ENCODE measurements around the gene ARMH1.
"Not testable (repeated sequence)": the region's sequence is repeated elsewhere in the genome, so short reads cannot be mapped to it uniquely, and the experiment has no call there.

ARMH1 gene

GRCh38 chr1:44666719-44667118 lies 7.8 kb upstream of the ARMH1 start:
- DNase-seq (ENCODE audit: low read depth in 2 of 2, low spot score in 1 of 2), result not testable (repeated sequence)

GRCh38 chr1:44670751-44671640 lies 3.5 kb upstream of the ARMH1 start:
- DNase-seq (ENCODE audit: low read depth in 2 of 2, low spot score in 1 of 2), result no peak

- no peak for DNase-seq (ENCODE audit: low read depth in 2 of 2, low spot score in 1 of 2)
Measured at GRCh38 chr1:44672254-44672955, 2.1 kb upstream of the ARMH1 start.

- no peak for DNase-seq (ENCODE audit: low read depth in 2 of 2, low spot score in 1 of 2)
Measured at GRCh38 chr1:44672961-44673674, 1.4 kb upstream of the ARMH1 start.

- no peak for DNase-seq (ENCODE audit: low read depth in 2 of 2, low spot score in 1 of 2)
Measured at GRCh38 chr1:44673675-44674112, 820 bp upstream of the ARMH1 start.

GRCh38 chr1:44675186-44675585 lies 672 bp downstream of the ARMH1 start:
- no peak for DNase-seq (ENCODE audit: low read depth in 2 of 2, low spot score in 1 of 2)

GRCh38 chr1:44676484-44677200 lies 2.1 kb downstream of the ARMH1 start:
- DNase-seq (ENCODE audit: low read depth in 2 of 2, low spot score in 1 of 2), result no peak

GRCh38 chr1:44677201-44677766 lies 2.8 kb downstream of the ARMH1 start:
- DNase-seq (ENCODE audit: low read depth in 2 of 2, low spot score in 1 of 2), result no peak

GRCh38 chr1:44678120-44678519 lies 3.6 kb downstream of the ARMH1 start:
- no peak for DNase-seq (ENCODE audit: low read depth in 2 of 2, low spot score in 1 of 2)

GRCh38 chr1:44678626-44679025 lies 4.1 kb downstream of the ARMH1 start:
- DNase-seq (ENCODE audit: low read depth in 2 of 2, low spot score in 1 of 2), result no peak

GRCh38 chr1:44679468-44679867 lies 5.0 kb downstream of the ARMH1 start:
- no peak for DNase-seq (ENCODE audit: low read depth in 2 of 2, low spot score in 1 of 2)

- no peak for DNase-seq (ENCODE audit: low read depth in 2 of 2, low spot score in 1 of 2)
Measured at GRCh38 chr1:44681905-44682882, 7.7 kb downstream of the ARMH1 start.

- DNase-seq (ENCODE audit: low read depth in 2 of 2, low spot score in 1 of 2), result no peak
Measured at GRCh38 chr1:44682883-44683265, 8.4 kb downstream of the ARMH1 start.

GRCh38 chr1:44684525-44684924 lies 10.0 kb downstream of the ARMH1 start:
- DNase-seq (ENCODE audit: low read depth in 2 of 2, low spot score in 1 of 2), result no peak

GRCh38 chr1:44685218-44685617 lies 10.7 kb downstream of the ARMH1 start:
- DNase-seq (ENCODE audit: low read depth in 2 of 2, low spot score in 1 of 2), result no peak

- no peak for DNase-seq (ENCODE audit: low read depth in 2 of 2, low spot score in 1 of 2)
Measured at GRCh38 chr1:44685881-44686280, 11.4 kb downstream of the ARMH1 start.

- DNase-seq (ENCODE audit: low read depth in 2 of 2, low spot score in 1 of 2), result no peak
Measured at GRCh38 chr1:44688760-44689446, 14.4 kb downstream of the ARMH1 start.

- no peak for DNase-seq (ENCODE audit: low read depth in 2 of 2, low spot score in 1 of 2)
Measured at GRCh38 chr1:44689447-44689765, 14.9 kb downstream of the ARMH1 start.

- DNase-seq (ENCODE audit: low read depth in 2 of 2, low spot score in 1 of 2), result no peak
Measured at GRCh38 chr1:44693159-44693558, 18.6 kb downstream of the ARMH1 start.

Data from stimulated activated CD8-positive, alpha-beta memory T cell treated with anti-CD3 and anti-CD28 coated beads, Interleukin-4, amount 100 ng/mL, for 1 hour (primary cell).